DOHH2 (cell line): ENCODE measurements around the gene SMTN.

ENCODE experiments used
- H3F3A ChIP-seq: fragments of 200-600 bp; sonication (generic), shearing (Covaris generic); 2 replicates; pipeline ENCODE4 v1.6.0; 2016; ENCODE audit warnings: antibody characterized with exemption, mild to moderate bottlenecking; ENCODE audit not compliant: control insufficient read depth, insufficient read depth
- H3K27ac ChIP-seq: fragments of 200-600 bp; sonication (generic); 2 replicates; pipeline ENCODE4 v1.5.1; 2014; ENCODE audit warnings: low read depth, mild to moderate bottlenecking, low read length, moderate library complexity
- H3K27me3 ChIP-seq: fragments of 200-600 bp; sonication (generic); 2 replicates; pipeline ENCODE4 v1.6.1; 2014; ENCODE audit warnings: mild to moderate bottlenecking, low read length, mixed read lengths; ENCODE audit not compliant: control insufficient read depth
- H3K36me3 ChIP-seq: fragments of 200-600 bp; sonication (generic); 2 replicates; pipeline ENCODE4 v1.6.1; 2014; ENCODE audit warnings: mild to moderate bottlenecking, low read length, moderate library complexity, mixed read lengths; ENCODE audit not compliant: control insufficient read depth
- H3K4me1 ChIP-seq: fragments of 200-600 bp; sonication (generic); 2 replicates; pipeline ENCODE4 v1.6.1; 2014; ENCODE audit warnings: mild to moderate bottlenecking, low read length, mixed read lengths; ENCODE audit not compliant: control insufficient read depth
- H3K4me2 ChIP-seq: fragments of 200-600 bp; sonication (generic); 2 replicates; pipeline ENCODE4 v1.6.0; 2014; ENCODE audit warnings: mild to moderate bottlenecking, low read length, moderate library complexity
- H3K4me3 ChIP-seq: fragments of 200-600 bp; sonication (generic); 2 replicates; pipeline ENCODE4 v1.5.1; 2014; ENCODE audit warnings: mild to moderate bottlenecking, low read length, mixed read lengths
- H3K79me2 ChIP-seq: fragments of 200-600 bp; sonication (generic); 2 replicates; pipeline ENCODE4 v1.6.1; 2014; ENCODE audit warnings: mild to moderate bottlenecking, low read length, mixed read lengths; ENCODE audit not compliant: control insufficient read depth
- H3K9me2 ChIP-seq: fragments of 200-600 bp; sonication (generic); replicated peaks from 2 replicates; pipeline ENCODE4 v1.6.1; 2014; ENCODE audit warnings: mild to moderate bottlenecking, low read length, mixed read lengths; ENCODE audit not compliant: control insufficient read depth
- H3K9me3 ChIP-seq: fragments of 200-600 bp; sonication (generic); 2 replicates; pipeline ENCODE4 v1.6.1; 2014; ENCODE audit warnings: antibody characterized with exemption, low read length, mixed read lengths; ENCODE audit not compliant: control insufficient read depth, insufficient read depth
- H4K20me1 ChIP-seq: fragments of 200-600 bp; sonication (generic); 2 replicates; pipeline ENCODE4 v1.6.0; 2014; ENCODE audit warnings: low read depth, mild to moderate bottlenecking, antibody characterized with exemption, low read length, moderate library complexity; ENCODE audit not compliant: control insufficient read depth, insufficient read depth
- EZH2phosphoT487 ChIP-seq: fragments of 200-600 bp; sonication (generic); IDR thresholded peaks from 2 replicates; pipeline ENCODE4 v1.6.1; 2017; ENCODE audit warnings: borderline replicate concordance, mild to moderate bottlenecking, antibody characterized with exemption, low read length, moderate library complexity, mixed read lengths
- TF ChIP-seq, protein P1 (sequence below): fragments of 200-600 bp; sonication (generic); IDR thresholded peaks from one replicate; pipeline ENCODE4 v1.5.1; 2014; ENCODE audit warnings: antibody characterized with exemption, mild to moderate bottlenecking, low read depth, low read length; ENCODE audit not compliant: poor library complexity, severe bottlenecking

Gene SMTN

DNA sequence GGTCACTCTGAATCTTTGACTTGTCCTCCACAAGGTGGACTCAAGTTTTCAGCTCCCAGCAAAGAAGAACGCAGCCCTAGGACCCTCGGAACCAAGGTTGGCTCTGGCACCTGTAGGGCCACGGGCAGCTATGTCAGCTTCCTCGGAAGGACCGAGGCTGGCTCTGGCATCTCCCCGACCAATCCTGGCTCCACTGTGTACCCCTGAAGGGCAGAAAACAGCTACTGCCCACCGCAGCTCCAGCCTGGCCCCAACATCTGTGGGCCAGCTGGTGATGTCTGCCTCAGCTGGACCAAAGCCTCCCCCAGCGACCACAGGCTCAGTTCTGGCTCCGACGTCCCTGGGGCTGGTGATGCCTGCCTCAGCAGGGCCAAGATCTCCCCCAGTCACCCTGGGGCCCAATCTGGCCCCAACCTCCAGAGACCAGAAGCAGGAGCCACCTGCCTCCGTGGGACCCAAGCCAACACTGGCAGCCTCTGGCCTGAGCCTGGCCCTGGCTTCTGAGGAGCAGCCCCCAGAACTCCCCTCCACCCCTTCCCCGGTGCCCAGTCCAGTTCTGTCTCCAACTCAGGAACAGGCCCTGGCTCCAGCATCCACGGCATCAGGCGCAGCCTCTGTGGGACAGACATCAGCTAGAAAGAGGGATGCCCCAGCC lies 43.8 kb downstream of the SMTN start:
- Histone ChIP-seq H3K9me2 (no peaks in the 10 kb centered on the region), H3K4me3 (no peak overlapping the region), H3F3A (no peaks in the 10 kb centered on the region), H3K27me3 (no peaks in the 10 kb centered on the region), H3K9me3 (no peaks in the 10 kb centered on the region), H3K27ac (no peak overlapping the region), H3K36me3 (no peaks in the 10 kb centered on the region), H3K79me2 (no peaks in the 10 kb centered on the region), H4K20me1 (no peaks in the 10 kb centered on the region), H3K4me2 (no peak overlapping the region), H3K4me1 (peaks cover 9% of the 10 kb centered on the region)
- TF ChIP-seq, protein P1, sequence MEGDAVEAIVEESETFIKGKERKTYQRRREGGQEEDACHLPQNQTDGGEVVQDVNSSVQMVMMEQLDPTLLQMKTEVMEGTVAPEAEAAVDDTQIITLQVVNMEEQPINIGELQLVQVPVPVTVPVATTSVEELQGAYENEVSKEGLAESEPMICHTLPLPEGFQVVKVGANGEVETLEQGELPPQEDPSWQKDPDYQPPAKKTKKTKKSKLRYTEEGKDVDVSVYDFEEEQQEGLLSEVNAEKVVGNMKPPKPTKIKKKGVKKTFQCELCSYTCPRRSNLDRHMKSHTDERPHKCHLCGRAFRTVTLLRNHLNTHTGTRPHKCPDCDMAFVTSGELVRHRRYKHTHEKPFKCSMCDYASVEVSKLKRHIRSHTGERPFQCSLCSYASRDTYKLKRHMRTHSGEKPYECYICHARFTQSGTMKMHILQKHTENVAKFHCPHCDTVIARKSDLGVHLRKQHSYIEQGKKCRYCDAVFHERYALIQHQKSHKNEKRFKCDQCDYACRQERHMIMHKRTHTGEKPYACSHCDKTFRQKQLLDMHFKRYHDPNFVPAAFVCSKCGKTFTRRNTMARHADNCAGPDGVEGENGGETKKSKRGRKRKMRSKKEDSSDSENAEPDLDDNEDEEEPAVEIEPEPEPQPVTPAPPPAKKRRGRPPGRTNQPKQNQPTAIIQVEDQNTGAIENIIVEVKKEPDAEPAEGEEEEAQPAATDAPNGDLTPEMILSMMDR, result no peak
- no peak for TF ChIP-seq EZH2phosphoT487

DNA sequence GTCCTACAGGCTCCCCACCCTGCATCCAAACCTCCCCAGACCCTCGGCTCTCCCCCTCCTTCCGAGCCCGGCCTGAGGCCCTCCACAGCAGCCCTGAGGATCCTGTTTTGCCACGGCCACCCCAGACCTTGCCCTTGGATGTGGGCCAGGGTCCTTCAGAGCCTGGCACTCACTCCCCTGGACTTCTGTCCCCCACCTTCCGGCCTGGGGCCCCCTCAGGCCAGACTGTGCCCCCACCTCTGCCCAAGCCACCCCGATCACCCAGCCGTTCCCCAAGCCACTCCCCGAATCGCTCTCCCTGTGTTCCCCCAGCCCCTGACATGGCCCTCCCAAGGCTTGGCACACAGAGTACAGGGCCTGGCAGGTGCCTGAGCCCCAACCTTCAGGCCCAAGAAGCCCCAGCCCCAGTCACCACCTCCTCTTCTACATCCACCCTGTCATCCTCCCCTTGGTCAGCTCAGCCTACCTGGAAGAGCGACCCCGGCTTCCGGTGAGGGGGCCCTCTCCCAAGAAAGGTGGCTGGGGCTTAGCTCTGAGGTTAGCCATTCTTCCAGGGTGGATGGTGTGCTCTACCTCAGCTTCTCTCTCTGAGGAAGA lies 44.5 kb downstream of the SMTN start:
- H3K4me3 ChIP-seq, result no peak overlapping the region
- H3K79me2 ChIP-seq, result no peaks in the 10 kb centered on the region
- no peaks in the 10 kb centered on the region for H3K27me3 ChIP-seq
- H4K20me1 ChIP-seq, result no peaks in the 10 kb centered on the region
- H3K27ac ChIP-seq, result no peak overlapping the region
- H3K9me2 ChIP-seq, result no peaks in the 10 kb centered on the region
- no peak overlapping the region for H3K4me2 ChIP-seq
- H3K36me3 ChIP-seq, result no peaks in the 10 kb centered on the region
- H3F3A ChIP-seq, result no peaks in the 10 kb centered on the region
- H3K4me1 ChIP-seq, result peaks cover 9% of the 10 kb centered on the region
- TF ChIP-seq, protein P1, result no peak
- TF ChIP-seq EZH2phosphoT487, result no peak
- no peaks in the 10 kb centered on the region for H3K9me3 ChIP-seq

DNA sequence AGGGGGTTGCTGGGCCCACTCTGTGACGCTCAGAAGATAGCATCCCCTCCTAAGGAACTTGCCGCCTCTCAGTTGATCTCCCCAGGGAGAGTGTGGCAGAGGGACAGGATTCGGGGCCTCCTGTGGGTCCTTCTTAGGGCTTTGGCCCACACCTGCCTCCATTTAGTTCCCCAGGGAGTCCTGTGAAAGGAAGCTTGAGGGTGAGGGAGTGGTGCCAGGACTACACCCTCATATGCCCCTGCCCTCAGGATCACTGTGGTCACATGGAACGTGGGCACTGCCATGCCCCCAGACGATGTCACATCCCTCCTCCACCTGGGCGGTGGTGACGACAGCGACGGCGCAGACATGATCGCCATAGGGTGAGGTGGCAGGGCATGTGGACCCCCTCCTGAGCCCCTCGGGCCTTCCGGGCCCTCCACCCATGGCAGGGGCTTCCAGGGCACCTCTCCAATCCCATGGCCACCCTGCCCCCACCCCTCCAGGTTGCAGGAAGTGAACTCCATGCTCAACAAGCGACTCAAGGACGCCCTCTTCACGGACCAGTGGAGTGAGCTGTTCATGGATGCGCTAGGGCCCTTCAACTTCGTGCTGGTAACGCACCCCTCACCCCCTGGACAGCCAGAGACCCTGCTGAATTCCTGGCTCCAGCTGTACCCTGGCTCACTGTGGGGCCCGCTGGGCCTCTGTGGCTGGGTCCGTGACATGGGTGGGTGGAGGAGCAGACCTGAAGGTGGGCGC lies 45.2 kb downstream of the SMTN start:
- H3K4me3 ChIP-seq, result no peak overlapping the region
- no peaks in the 10 kb centered on the region for H3F3A ChIP-seq
- H3K9me3 ChIP-seq, result no peaks in the 10 kb centered on the region
- no peaks in the 10 kb centered on the region for H4K20me1 ChIP-seq
- no peak overlapping the region for H3K27ac ChIP-seq
- TF ChIP-seq, protein P1, result no peak
- TF ChIP-seq EZH2phosphoT487, result no peak
- no peaks in the 10 kb centered on the region for H3K36me3 ChIP-seq
- no peaks in the 10 kb centered on the region for H3K27me3 ChIP-seq
- H3K9me2 ChIP-seq, result no peaks in the 10 kb centered on the region
- H3K79me2 ChIP-seq, result no peaks in the 10 kb centered on the region
- H3K4me2 ChIP-seq, result no peak overlapping the region
- peaks cover 9% of the 10 kb centered on the region for H3K4me1 ChIP-seq
